ENCODE results near the gene MAT2B.

GRCh38 chr5:163531272-163531671, 25.9 kb downstream of the MAT2B start:
- TF ChIP-seq CTCF (IDR thresholded peaks at IDR 0.05 in 4 of 5, conservative IDR thresholded peaks at IDR 0.05 in 1 of 5) (no peak), POLR2A (IDR thresholded peaks at IDR 0.05) (no peak)
